ENCODE data around the gene HES4.

Gene HES4

GRCh38 chr1:951364-951763 lies 48.5 kb downstream of the HES4 start:
- H3K36me3 ChIP-seq (ENCODE audit: control insufficient read depth, insufficient read depth, low read length): peaks cover 97% of the 10 kb centered on the region
- no peak overlapping the region for H3K27ac ChIP-seq (ENCODE audit: low read depth, low read length)
- H3K9ac ChIP-seq (ENCODE audit: low read length): no peak overlapping the region
- H3K4me1 ChIP-seq (ENCODE audit: control insufficient read depth, insufficient read depth, low read length): no peaks in the 10 kb centered on the region
- no peaks in the 10 kb centered on the region for H3K27me3 ChIP-seq (ENCODE audit: control insufficient read depth, insufficient read depth, low read length)
- no peaks in the 10 kb centered on the region for H3K9me3 ChIP-seq (ENCODE audit: control insufficient read depth, insufficient read depth, low read depth, low read length)
- no peak overlapping the region for H3K4me3 ChIP-seq (ENCODE audit: low read depth, low read length)

DNA sequence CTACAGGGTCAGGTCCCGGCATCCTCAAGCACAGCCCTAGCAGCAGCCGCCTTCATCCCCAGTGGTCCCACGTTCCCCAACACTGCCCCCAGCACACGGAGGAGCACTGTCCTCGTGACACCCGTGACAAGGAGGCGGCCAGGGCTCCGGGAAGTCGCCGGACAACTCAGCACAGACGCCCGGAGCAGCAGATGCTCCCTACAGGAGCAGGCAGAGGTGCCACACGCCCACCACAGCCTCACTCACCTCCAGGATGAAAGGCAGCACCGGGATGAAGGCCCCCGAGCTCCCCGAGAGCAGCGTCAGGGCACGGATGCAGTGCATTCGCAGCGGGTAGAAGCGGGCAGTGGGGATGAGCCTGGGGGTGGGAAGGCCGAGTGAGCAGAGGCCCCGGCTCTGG lies 49.0 kb downstream of the HES4 start:
- Histone ChIP-seq H3K27me3 (ENCODE audit: control insufficient read depth, insufficient read depth, low read length) (no peaks in the 10 kb centered on the region), H3K4me1 (ENCODE audit: control insufficient read depth, insufficient read depth, low read length) (no peaks in the 10 kb centered on the region), H3K27ac (ENCODE audit: low read depth, low read length) (no peak overlapping the region), H3K4me3 (ENCODE audit: low read depth, low read length) (no peak overlapping the region), H3K36me3 (ENCODE audit: control insufficient read depth, insufficient read depth, low read length) (peaks cover 97% of the 10 kb centered on the region), H3K9ac (ENCODE audit: low read length) (no peak overlapping the region), H3K9me3 (ENCODE audit: control insufficient read depth, insufficient read depth, low read depth, low read length) (no peaks in the 10 kb centered on the region)

GRCh38 chr1:950268-950667 lies 49.6 kb downstream of the HES4 start:
- H3K36me3 ChIP-seq (ENCODE audit: control insufficient read depth, insufficient read depth, low read length): peaks cover 97% of the 10 kb centered on the region

More at GRCh38 chr1:950268-950667, 49.6 kb downstream of the HES4 start:
- H3K27me3 ChIP-seq (ENCODE audit: control insufficient read depth, insufficient read depth, low read length): no peaks in the 10 kb centered on the region
- H3K4me3 ChIP-seq (ENCODE audit: low read depth, low read length): no peak overlapping the region
- no peaks in the 10 kb centered on the region for H3K4me1 ChIP-seq (ENCODE audit: control insufficient read depth, insufficient read depth, low read length)
- H3K27ac ChIP-seq (ENCODE audit: low read depth, low read length): no peak overlapping the region
- no peaks in the 10 kb centered on the region for H3K9me3 ChIP-seq (ENCODE audit: control insufficient read depth, insufficient read depth, low read depth, low read length)
- H3K9ac ChIP-seq (ENCODE audit: low read length): no peak overlapping the region
